Lower leg skin (tissue), 3 donors: ENCODE data around the gene RAB34.

Experiments
- CTCF ChIP-seq, 3 donors: fragments of 450-650 bp; IDR thresholded peaks; one replicate each; pipeline ENCODE4 v1.5.1; 2016; ENCODE audit warnings: antibody characterized with exemption in 3 of 3, mild to moderate bottlenecking in 3 of 3, moderate library complexity in 2 of 3
- POLR2A ChIP-seq, 2 donors: fragments of 450-650 bp; IDR thresholded peaks; one replicate each; pipeline ENCODE4 v1.6.1; 2016 to 2017; ENCODE audit warnings: antibody characterized with exemption in 2 of 2, mild to moderate bottlenecking in 1 of 2, moderate library complexity in 1 of 2

DNA sequence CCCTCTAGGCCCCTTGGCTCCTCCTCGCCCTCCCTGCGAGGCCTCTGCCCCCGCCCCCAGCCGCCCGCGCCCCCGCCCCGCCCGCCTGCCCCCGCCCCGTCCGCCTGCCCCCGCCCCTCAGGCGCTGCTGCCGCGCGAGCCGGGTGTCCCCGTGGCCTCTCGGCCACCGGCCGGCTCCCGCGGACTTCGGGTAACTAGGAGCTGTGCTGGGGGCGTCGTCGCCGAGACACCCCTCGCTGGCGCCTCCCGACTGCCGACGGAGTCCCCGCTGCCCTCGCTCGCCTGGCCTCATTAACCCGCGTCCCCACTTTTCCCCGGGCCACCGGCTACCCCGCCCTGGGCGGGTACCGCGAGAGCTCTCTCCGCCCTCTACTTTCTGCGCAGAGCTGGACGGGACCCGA lies 8.6 kb upstream of the RAB34 start, which contains the start of gene TLCD1:
- TF ChIP-seq CTCF (IDR thresholded peaks at IDR 0.05), result no peak
- no peak for TF ChIP-seq POLR2A (IDR thresholded peaks at IDR 0.05)
